GM18505 (cell line): ENCODE data around the gene TAF1B.

Experiments
- ATAC-seq: cut with Tn5 transposase; IDR thresholded peaks from one replicate; pipeline ENCODE4 v1.9.1; 2021; ENCODE audit not compliant: unreplicated experiment
- POLR2A ChIP-seq: IDR thresholded peaks from 4 replicates; pipeline ENCODE4 v1.6.1; 2011; ENCODE audit warnings: borderline replicate concordance; ENCODE audit not compliant: insufficient read depth, insufficient read length; ENCODE audit errors: extremely low read depth

Gene TAF1B

DNA sequence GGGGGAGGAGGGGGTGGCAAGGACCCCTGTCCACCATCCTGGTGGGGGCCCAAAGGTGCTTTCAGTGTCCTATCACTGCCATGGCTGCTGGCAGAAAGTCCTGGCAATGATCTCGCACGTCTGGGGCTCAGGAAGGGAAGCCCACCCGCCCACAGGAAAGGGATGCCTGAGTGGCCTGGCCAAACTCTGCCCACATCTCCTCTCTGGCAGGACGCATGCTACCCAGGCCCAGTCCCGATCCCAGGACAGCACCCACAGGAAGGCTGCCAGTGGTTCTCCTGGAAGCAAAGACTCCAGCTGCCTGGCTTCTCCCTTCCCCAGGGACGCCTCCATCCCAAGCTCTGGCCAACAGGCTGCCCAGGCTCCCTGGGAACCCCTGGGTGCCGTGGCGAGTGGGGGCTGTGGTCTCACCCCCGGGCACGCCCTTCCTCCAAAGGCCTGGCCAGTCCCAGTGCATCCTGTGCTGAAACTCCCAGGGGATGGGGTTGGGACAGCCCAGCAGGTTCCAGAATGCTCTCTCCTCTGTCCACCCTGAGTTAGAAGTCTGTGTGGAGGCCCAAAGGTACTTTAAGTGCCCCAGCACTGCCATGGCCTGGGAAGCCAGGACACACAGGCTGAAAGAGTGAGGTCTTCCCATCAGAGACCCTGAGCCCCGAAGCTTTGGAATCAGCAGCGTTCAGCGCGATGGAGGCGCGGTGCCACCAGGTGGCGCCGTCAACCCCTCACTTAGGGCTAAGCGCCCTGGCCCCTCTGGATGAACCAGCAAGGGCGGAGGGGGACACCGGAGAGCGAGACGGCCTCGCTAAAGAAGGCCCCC, 29.8 kb upstream of the TAF1B start:
- peak; percentile 73 for ATAC-seq
- no peak for TF ChIP-seq POLR2A

DNA sequence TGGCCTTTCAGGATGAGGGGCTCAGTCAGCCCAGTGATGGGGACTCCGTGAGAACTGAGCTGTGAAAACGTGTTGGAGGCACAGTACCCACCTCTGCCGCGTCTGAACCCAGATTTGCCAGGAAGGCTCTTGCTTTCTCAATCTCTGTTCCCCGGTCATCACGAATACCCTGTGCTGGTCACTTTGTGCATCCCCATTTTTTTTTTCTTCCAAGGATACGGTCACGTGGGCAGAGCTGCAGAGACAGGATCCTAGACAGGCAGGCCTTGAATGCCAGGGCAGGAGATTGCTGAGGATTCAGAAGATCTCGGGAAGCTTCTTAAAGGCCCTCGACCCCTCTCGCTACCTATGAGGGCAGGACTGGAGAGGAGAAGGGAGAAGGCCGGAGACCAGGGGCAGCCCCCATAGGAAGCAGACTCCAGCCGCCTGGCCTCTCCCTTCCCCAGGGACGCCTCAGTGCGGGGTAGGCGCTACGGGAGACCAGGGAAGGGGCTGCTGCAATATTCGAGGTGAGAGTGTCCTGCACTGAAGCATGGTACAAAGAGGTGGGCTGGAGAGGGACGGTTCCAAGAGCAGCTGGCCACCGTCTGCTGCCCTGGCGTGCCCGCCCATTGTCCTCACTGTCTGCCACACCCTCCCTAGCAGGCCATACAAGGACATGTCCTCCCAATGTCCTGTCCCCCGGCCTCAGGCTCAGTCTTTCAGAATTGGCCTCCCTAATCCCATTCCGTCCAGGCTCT, 29.0 kb upstream of the TAF1B start:
- ATAC-seq = no peak
- TF ChIP-seq POLR2A = no peak

DNA sequence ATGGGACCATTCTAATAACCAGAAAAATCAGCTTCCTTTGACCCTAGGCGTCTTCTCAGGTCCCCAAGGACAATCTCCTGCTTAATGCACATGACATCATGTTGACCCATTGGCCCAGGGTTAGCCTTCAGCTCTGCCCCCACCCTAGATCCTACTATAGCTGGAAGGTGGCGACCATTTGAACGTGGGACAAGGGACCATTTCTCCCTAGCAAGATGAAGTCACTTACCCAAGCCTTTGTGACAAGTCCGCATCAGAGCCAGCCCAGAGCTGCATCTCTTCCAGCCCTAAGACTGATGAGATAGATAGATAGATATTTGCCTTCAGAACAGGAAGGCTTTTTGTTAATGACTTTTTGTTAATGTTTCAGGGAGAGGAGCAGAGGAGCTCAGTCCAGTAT, 28.2 kb upstream of the TAF1B start:
- no peak for ATAC-seq
- TF ChIP-seq POLR2A = no peak

DNA sequence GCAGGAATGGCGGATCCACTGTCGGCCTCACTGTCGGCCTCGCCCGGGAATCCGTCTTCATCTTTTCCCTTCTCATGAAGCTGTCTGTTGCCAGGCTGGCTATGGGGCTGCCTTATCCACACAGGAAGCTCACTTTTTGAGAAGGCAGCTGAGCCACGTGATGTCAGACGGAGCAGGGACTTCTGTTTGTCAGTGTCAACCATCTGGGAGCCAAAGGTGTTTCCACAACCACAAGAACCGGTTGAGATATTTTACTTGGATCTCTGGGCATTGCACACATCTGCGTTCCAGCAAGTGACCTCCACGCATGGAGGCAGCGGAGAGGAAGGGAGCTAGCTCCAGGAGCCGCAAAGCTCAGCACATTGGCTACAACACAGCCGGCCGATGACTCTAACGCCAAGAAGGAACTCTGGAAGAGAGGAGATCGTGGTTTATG, 27.4 kb upstream of the TAF1B start:
- ATAC-seq = no peak
- TF ChIP-seq POLR2A = no peak

DNA sequence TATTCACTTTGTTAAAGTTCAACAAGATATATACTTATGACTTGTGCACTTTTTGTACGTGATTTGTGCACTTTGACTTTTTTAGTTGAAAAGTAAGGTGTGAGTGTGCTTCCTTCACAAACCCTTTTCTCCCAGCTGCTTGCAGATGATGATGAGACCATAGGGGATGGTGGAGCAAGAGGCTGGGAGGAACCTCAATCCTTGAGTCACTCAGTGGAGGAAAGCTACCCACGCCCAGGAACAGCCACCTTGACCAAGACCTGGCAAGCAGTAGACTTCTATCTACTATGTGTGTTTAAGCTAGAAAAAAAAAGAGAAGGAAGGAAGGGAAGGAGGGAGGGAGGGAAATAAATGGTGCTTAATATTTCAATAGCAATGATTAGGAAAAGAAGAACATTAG, 25.2 kb upstream of the TAF1B start:
- no peak for ATAC-seq
- TF ChIP-seq POLR2A = no peak

DNA sequence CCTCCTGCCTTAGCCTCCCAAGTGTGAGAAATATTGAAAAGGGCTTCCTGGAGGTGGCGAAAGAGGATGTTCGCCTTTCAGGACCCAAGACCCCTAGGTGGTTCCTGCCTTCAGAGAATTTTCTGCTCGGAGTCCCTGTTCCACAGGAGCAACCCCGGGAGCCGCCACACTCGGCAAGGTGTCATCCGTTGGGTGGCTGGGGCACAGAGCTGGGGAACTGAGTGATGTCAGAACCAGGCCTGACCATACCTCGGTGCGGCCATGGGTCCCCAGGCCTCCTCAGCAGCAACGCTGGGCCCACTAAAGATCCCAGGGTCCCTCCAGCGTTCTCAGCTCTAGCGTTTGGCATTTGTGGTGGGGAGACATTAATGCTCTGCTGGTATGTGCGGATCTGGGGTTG, 23.7 kb upstream of the TAF1B start:
- no peak for ATAC-seq
- TF ChIP-seq POLR2A = no peak

DNA sequence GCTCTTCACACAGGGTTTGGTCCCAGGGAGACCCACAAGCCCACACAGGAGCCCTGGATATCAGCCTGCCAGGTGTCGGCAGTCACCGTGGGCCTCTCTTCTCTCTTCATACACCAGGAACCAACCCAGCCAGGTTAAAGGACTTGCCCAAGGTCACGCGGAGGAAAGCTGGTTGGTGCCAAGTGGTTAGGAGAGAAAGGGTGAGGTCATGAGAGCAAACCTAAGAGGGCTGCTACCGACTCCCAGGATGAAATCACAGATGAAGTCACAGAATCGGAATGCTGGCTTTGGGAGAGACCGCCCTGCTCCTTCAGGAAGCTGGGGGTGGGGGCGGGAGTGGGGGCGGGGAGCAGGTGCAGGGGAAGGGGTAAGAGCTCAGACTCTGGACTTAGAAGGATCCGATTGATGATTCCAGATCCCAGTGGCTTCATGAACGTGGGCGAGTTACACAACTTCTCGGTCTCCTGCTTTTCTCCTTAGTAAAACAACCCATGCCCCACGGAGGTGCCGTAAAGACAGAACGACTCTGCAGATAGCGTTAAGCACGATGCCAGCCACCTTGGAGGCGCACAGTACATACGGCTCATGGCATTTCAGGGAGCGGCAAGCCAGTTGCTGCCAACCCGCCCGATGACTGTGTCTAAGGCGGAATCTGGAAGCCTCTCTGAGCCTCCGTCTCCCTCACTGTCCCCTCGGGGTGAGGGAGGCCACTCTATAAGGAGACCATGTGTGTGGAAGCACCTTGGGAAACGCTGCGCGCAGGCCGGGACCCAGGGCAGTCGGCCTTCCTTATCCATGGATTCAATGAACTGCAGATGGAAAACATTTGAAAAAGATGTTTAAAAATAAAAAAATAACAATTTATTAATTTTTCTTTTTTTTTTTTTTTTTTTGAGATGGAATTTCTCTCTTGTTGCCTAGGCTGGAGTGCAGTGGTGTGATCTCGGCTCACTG, 23.0 kb upstream of the TAF1B start:
- no peak for TF ChIP-seq POLR2A
- ATAC-seq = no peak

DNA sequence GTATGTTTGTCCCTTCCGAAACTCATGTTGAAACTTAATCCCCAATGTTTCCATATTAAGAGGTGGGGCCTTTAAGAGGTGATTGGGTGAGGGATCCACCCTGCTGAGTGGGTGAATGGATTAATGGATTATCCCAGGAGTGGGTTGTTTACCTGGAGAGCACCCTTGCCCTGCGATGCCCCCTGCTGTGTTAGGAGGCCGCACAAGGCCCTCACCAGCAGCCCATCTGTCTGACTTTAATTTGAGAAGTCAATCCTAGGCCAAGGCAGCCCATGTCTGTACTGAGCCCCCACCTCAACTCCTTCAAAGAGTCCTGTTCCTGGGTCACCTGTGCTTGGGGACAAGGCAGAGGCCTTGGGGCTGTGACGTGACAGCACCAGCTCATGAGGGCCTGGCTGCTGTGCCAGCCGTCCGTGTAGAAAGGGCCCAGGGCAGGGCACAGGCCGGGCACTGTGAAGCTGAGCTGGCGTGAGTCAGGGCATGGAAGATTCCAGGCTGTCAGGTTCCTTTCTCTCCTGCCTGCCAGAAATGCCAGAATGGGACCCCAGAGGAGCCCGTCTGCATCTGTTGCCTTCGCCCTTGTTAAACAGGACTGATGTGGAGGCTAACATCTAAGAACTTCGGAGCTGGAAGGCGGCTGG, 21.3 kb upstream of the TAF1B start:
- ATAC-seq = no peak
- TF ChIP-seq POLR2A = no peak

DNA sequence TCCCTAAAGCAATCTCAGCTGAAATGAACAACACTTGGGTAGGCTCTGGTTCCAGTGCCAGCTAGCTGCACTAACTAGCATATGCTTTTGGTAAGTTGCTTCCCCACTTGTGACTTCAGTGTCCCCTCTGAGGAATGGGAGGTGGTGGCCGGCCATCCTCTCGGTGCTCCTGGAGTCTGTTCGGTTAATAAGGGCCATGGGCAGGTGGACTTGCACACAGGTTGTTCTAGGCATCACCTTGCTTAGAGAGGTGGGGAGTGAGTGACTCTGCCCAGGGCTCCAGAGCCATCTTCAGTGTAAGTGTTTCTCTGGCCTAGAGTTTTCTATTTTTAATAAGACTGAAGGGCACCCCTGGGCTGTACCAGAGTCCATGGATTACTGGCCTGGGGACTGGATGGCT, 18.8 kb upstream of the TAF1B start:
- ATAC-seq = no peak
- TF ChIP-seq POLR2A = no peak

DNA sequence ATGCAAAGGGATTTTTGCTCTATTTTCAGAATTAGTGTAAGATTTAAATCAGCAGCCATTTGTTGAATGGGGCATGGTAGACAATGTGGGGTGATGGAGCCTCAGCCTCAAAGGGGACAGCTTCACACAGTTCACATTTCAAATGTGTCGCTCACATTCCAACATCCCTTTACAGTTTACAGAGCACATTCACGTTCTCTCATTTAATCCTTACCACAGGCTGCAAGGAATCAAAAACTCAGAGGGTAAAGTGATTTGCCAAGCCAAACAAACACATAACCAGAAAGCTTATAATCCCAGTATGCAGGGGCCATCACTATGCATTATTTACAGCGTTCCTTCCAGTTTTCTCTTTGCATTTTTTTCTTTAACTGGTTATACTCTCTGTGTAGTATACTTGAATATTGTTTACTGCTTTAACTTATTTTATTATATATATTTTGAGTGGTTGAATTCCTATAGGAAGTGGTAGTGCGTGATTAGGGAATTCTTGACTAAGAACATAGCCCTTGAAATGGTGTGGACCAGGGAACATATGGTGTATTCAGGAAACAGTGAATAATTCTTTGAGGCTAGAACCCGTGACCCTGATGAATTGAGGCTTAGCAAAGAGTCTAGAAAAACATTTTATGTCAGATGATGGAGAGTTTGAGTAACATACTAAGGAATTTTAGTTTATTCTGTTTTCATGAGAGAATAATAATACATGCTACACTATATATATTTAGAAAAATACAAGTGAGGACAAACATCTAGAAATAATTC, 18.1 kb upstream of the TAF1B start:
- TF ChIP-seq POLR2A = no peak
- no peak for ATAC-seq

DNA sequence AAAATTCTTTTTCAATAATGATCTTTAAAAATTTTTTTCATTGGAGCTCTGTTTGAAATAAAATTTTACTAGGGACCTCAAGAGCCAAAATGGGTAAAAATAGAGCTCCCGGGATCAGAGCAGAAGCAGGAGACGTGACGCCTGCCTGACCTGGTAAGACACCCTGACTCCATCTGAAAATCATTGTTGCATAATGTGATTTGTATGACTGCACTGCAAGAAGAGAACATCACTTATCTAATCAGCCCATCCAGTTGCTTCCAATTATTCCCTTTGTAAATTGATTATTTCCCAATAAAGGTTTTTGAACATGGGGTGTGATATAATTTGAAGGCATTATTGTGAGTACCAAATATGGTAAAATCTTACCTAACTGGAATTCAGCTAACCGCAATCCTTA, 17.1 kb upstream of the TAF1B start:
- no peak for TF ChIP-seq POLR2A
- ATAC-seq = no peak

DNA sequence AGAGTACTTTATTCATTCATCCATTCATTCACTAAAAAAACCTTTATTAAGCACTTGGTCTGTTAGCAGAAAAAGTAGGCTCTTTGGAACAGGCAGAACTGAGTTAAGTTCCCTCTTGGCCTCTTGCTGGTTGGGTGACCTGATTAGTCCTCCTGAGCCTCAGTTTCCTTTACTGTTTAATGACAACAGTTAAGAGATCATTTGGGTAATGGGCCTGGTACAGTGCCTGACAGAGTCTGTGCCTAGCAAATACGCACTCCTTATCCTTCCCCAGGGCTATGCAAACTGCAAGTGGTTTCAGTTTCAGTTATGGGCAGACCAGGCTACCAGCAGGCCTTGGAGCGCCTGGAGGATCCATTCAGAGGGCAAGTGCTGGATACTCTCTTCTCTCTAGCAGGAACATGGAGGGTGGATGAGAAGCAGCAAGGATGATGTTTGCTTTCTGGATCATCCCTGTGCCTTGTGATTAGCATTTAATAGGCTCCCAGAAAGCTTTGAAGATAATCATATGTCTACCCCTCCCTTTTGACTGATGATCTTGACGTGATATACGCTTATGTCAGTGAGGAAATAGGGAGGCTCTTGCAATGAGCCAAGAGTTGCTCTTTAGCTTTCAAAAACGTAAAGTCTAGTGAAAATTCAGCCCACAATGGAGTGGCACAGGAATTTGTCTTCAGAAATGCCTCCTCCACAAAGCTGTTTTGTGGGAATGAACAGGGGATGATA, 12.4 kb upstream of the TAF1B start:
- TF ChIP-seq POLR2A = no peak
- no peak for ATAC-seq

DNA sequence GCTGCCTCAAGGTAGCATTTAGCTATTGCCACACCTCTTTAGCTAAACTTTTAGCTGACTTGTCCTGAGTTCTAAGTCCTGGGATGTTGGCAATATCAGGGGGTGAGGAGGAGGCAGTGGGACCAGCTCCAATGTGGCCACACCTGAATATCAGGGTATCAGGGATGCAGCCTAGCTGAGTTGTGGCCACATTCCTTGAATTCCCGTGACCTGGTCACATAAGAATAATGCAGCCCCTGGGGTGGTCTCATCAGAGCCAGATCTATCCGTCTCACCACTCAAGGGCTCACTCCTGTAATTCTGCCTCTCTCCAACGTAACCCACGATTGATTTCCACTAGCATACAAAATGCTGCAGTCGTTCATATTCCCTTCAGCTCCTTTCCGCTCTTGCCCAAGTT, 11.6 kb upstream of the TAF1B start:
- TF ChIP-seq POLR2A = no peak
- ATAC-seq = no peak
